Measurements from ENCODE around the gene SORCS2.

DNA sequence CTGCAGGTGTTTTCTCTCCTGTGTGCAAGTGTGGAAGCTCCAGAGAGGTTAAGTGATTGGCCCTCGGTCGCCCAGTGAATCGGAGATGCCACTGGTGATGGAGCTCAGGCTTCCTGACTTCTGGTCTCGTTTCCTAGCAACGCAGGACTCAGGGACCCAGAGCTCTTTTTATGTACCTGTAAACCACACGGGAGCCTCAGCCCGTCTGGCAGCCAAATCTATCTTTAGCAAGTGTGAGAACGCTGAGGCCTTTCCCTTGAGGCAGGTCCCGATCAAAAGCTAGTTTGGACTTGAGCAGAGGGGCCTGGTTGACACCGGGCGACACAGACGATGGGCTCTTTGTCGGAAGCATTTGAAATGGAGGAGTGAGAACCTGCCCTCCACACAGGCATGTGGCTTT lies 116.8 kb downstream of the SORCS2 start:
- TF ChIP-seq POLR2AphosphoS5 (IDR thresholded peaks at IDR 0.05) (no peak), POLR2A (IDR thresholded peaks at IDR 0.05) (no peak)
- TF ChIP-seq, protein P1, sequence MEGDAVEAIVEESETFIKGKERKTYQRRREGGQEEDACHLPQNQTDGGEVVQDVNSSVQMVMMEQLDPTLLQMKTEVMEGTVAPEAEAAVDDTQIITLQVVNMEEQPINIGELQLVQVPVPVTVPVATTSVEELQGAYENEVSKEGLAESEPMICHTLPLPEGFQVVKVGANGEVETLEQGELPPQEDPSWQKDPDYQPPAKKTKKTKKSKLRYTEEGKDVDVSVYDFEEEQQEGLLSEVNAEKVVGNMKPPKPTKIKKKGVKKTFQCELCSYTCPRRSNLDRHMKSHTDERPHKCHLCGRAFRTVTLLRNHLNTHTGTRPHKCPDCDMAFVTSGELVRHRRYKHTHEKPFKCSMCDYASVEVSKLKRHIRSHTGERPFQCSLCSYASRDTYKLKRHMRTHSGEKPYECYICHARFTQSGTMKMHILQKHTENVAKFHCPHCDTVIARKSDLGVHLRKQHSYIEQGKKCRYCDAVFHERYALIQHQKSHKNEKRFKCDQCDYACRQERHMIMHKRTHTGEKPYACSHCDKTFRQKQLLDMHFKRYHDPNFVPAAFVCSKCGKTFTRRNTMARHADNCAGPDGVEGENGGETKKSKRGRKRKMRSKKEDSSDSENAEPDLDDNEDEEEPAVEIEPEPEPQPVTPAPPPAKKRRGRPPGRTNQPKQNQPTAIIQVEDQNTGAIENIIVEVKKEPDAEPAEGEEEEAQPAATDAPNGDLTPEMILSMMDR (IDR thresholded peaks at IDR 0.05), result no peak

Data from prostate gland (tissue), 2 donors.